Keratinocyte (primary cell): ENCODE data around the gene OR4K2. TPM values are rescaled to one million over a fixed set of nuclear protein-coding genes. Genes with fewer than 3 reads are reported as not detected.
"Not testable (repeated sequence)": the region's sequence is repeated elsewhere in the genome, so short reads cannot be mapped to it uniquely, and the experiment has no call there.

ENCODE experiments used
- DNase-seq: peaks from one replicate; pipeline ENCODE4 v3.0.0-alpha.2; 2011; ENCODE audit warnings: low read depth, missing footprints, low spot score
- FAIRE-seq: peaks from 2 replicates; lab custom pipeline; 2011; peaks lifted over from hg19 to GRCh38; lab: Jason Lieb, UNC
- H2AFZ ChIP-seq: 2 replicates; pipeline ENCODE4 v1.6.0; 2012; ENCODE audit warnings: low read length, control low read depth, inconsistent platforms; ENCODE audit not compliant: control insufficient read depth
- H3K27ac ChIP-seq: 2 replicates; pipeline ENCODE4 v1.5.1; 2011; ENCODE audit warnings: low read length; ENCODE audit not compliant: control insufficient read depth, insufficient read depth
- H3K27me3 ChIP-seq: 3 replicates; pipeline ENCODE4 v1.6.0; 2011; ENCODE audit warnings: low read length; ENCODE audit not compliant: control insufficient read depth, insufficient read depth; ENCODE audit errors: extremely low read depth
- H3K36me3 ChIP-seq, 2 experiments: 2 replicates in 1 of 2; 3 replicates in 1 of 2; pipeline ENCODE4 v1.5.1; 2011; ENCODE audit warnings: low read length in 2 of 2, mild to moderate bottlenecking in 1 of 2; ENCODE audit not compliant: control insufficient read depth in 2 of 2, insufficient read depth in 2 of 2; ENCODE audit errors: extremely low read depth in 1 of 2
- H3K4me1 ChIP-seq: 3 replicates; pipeline ENCODE4 v1.5.1; 2011; ENCODE audit warnings: low read length; ENCODE audit not compliant: control insufficient read depth, insufficient read depth; ENCODE audit errors: extremely low read depth
- H3K4me2 ChIP-seq: 3 replicates; pipeline ENCODE4 v1.6.0; 2011; ENCODE audit warnings: low read depth, low read length; ENCODE audit not compliant: control insufficient read depth, insufficient read depth; ENCODE audit errors: extremely low read depth
- H3K4me3 ChIP-seq, 3 experiments: fragments of 200-600 bp in 1 of 3; sonication (generic) in 1 of 3; 2 replicates in 2 of 3; 3 replicates in 1 of 3; pipeline ENCODE4 v1.5.1; 2011 to 2016; ENCODE audit warnings: low read length in 3 of 3, mild to moderate bottlenecking in 3 of 3, control low read depth in 2 of 3, inconsistent platforms in 1 of 3, low read depth in 1 of 3, mixed read lengths in 1 of 3, mixed run types in 1 of 3, moderate library complexity in 1 of 3; ENCODE audit not compliant: control insufficient read depth in 2 of 3, insufficient read depth in 2 of 3; ENCODE audit errors: extremely low read depth in 1 of 3
- H3K79me2 ChIP-seq: 2 replicates; pipeline ENCODE4 v1.6.0; 2012; ENCODE audit warnings: low read length; ENCODE audit not compliant: control insufficient read depth, insufficient read depth
- H3K9ac ChIP-seq: 3 replicates; pipeline ENCODE4 v1.6.0; 2011; ENCODE audit warnings: low read length; ENCODE audit not compliant: control insufficient read depth, insufficient read depth; ENCODE audit errors: extremely low read depth
- H3K9me1 ChIP-seq: 3 replicates; pipeline ENCODE4 v1.6.0; 2011; ENCODE audit warnings: low read length; ENCODE audit not compliant: control insufficient read depth, insufficient read depth; ENCODE audit errors: extremely low read depth
- H3K9me3 ChIP-seq: 2 replicates; pipeline ENCODE4 v1.5.1; 2012; ENCODE audit warnings: low read depth, low read length; ENCODE audit not compliant: control insufficient read depth
- H4K20me1 ChIP-seq: 3 replicates; pipeline ENCODE4 v1.6.0; 2011; ENCODE audit warnings: low read length; ENCODE audit not compliant: control insufficient read depth, insufficient read depth; ENCODE audit errors: extremely low read depth
- EZH2 ChIP-seq: IDR thresholded peaks from one replicate; pipeline ENCODE4 v1.6.1; 2012; ENCODE audit warnings: inconsistent platforms, mild to moderate bottlenecking, low read length, moderate library complexity
- dilution Hi-C: fragments of 300-500 bp; cut with MboI; formaldehyde crosslinking; loops from one replicate; pipeline ENCODE4 v1.7.0; 2020; ENCODE audit warnings: low sequenced_read_pairs; ENCODE audit not compliant: extremely low pct_ligation_motif_present
- polyA plus RNA-seq, 5 experiments: library from polyadenylated mRNA; depleted of rRNA in 3 of 5; stranded (reverse) in 3 of 5; stranded (forward) in 1 of 5; unstranded in 1 of 5; fragments of >200 nt; gene quantifications; 1 replicate in 1 of 5; 2 replicates in 3 of 5; 3 replicates in 1 of 5; pipeline versions ENCODE4 v1.2.1 to v1.2.3, GENCODE V29; 2011 to 2012; ENCODE audit warnings: missing spikeins in 2 of 5, low read depth in 1 of 5, low replicate concordance in 1 of 5
- TF ChIP-seq, protein P1 (sequence below), 3 experiments: IDR thresholded peaks in 1 of 3; conservative IDR thresholded peaks in 1 of 3; optimal IDR thresholded peaks in 1 of 3; 2 replicates in 2 of 3; 3 replicates in 1 of 3; pipeline versions ENCODE3 to v1.5.1; 2011; ENCODE audit warnings: low read length in 3 of 3, mild to moderate bottlenecking in 3 of 3, moderate library complexity in 2 of 3, control low read depth in 1 of 3, inconsistent platforms in 1 of 3; ENCODE audit not compliant: insufficient read depth in 2 of 3; ENCODE audit errors: extremely low read depth in 1 of 3

OR4K2 gene
- polyA plus RNA-seq, 1 donor (not counting 4 experiments of a cell fraction or from before 2014, with no cell fraction given) = not detected

DNA sequence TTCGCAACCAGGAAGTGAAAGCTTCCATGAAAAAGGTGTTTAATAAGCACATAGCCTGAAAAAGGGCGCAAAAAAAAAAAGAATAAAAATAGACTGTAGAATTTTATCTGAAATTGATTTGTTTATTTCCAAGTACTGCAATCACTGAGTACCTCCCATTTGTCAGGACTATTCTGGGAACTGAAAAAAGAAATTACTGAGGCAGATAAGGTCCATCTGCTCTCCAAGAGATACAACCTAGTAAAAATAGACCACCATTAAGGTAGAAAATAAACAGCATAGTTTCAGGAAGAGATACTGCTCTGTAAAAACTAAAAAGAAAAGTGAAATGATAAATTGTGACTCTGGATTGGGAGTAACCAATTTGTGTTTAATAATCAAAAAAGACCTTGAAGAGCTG lies 46.6 kb upstream of the OR4K2 start:
- H3K79me2 ChIP-seq = no peaks in the 10 kb centered on the region
- H4K20me1 ChIP-seq = no peaks in the 10 kb centered on the region
- no peaks in the 10 kb centered on the region for H3K9me3 ChIP-seq
- DNase-seq = no peak
- H3K27me3 ChIP-seq = no peaks in the 10 kb centered on the region
- no peaks in the 10 kb centered on the region for H3K9me1 ChIP-seq
- no peaks in the 10 kb centered on the region for H3K4me1 ChIP-seq
- no peak overlapping the region for H3K9ac ChIP-seq
- no peak overlapping the region for H3K27ac ChIP-seq
- no peak for FAIRE-seq
- H2AFZ ChIP-seq = no peak overlapping the region
- H3K4me3 ChIP-seq = no peak overlapping the region
- no peak overlapping the region for H3K4me2 ChIP-seq
- H3K36me3 ChIP-seq = no peaks in the 10 kb centered on the region
- TF ChIP-seq, protein P1, sequence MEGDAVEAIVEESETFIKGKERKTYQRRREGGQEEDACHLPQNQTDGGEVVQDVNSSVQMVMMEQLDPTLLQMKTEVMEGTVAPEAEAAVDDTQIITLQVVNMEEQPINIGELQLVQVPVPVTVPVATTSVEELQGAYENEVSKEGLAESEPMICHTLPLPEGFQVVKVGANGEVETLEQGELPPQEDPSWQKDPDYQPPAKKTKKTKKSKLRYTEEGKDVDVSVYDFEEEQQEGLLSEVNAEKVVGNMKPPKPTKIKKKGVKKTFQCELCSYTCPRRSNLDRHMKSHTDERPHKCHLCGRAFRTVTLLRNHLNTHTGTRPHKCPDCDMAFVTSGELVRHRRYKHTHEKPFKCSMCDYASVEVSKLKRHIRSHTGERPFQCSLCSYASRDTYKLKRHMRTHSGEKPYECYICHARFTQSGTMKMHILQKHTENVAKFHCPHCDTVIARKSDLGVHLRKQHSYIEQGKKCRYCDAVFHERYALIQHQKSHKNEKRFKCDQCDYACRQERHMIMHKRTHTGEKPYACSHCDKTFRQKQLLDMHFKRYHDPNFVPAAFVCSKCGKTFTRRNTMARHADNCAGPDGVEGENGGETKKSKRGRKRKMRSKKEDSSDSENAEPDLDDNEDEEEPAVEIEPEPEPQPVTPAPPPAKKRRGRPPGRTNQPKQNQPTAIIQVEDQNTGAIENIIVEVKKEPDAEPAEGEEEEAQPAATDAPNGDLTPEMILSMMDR (optimal IDR thresholded peaks at IDR 0.05 in 1 of 3, IDR thresholded peaks at IDR 0.05 in 1 of 3, conservative IDR thresholded peaks at IDR 0.05 in 1 of 3; ENCODE audit: extremely low read depth in 1 of 3, insufficient read depth in 2 of 3, low read length in 3 of 3) = no peak
- TF ChIP-seq EZH2 = no peak
- dilution Hi-C loops = no loop called here

DNA sequence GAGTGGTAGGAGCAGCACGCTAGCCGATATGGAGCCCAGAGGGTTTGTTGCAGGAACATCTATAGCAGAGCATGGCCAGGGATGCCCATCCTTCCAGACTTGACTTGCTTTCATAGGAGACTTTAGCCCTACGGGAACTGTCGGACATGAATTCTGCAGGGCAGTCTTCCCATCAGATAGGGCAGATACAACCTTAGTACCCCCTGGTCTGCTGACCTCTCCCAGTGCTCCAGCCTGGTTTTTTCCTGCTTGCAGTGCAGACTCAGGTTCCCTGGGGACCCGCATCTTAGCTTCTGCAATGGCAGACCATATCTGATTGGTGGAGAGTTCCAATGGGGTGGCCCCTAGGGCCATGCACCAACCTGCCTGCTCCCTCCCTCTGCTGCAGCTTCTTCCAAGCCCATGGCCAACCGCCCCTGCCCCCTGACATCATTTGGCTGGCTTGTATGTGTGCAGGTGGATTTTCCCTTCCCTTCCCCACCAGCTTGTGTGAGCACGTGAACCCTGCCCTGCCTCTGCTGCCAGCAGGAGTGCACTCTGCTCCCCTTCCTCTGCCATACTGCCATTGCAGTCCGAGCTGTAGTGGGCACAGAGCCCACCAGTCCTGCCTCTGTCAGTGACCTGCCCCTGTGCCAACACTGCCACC lies 40.6 kb upstream of the OR4K2 start:
- H3K4me3 ChIP-seq, DNase-seq, H3K79me2 ChIP-seq, dilution Hi-C loops, H4K20me1 ChIP-seq, H3K27ac ChIP-seq, H3K9me3 ChIP-seq, H3K9ac ChIP-seq, H3K27me3 ChIP-seq, H3K4me2 ChIP-seq, H3K4me1 ChIP-seq, FAIRE-seq, H3K36me3 ChIP-seq, H2AFZ ChIP-seq, H3K9me1 ChIP-seq: not testable (repeated sequence)

DNA sequence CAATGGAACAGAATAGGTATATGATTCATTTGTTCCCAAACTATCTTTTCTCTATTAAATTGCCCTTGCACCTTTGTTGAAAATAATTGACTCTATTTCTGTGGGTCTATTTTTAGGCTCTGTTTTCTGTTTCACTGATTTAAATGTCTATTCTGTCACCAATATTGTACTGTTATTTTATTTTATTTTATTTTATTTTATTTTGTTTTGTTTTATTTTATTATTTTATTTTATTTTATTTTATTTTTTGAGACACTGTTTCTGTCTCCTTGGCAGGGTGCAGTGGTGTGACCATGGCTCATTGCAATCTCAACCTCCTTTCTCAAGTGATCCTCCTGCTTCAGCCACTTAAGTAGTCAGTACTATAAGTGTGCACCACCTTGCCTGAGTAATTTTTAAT lies 36.5 kb upstream of the OR4K2 start:
- Histone ChIP-seq H3K4me1 (no peaks in the 10 kb centered on the region), H3K9me3 (peaks cover 9% of the 10 kb centered on the region)
- TF ChIP-seq, protein P1 (optimal IDR thresholded peaks at IDR 0.05 in 1 of 3, IDR thresholded peaks at IDR 0.05 in 1 of 3, conservative IDR thresholded peaks at IDR 0.05 in 1 of 3; ENCODE audit: extremely low read depth in 1 of 3, insufficient read depth in 2 of 3, low read length in 3 of 3) = no peak
- TF ChIP-seq EZH2 = no peak

More for the DNA sequence above, 36.5 kb upstream of the OR4K2 start:
- Histone ChIP-seq H3K79me2 (no peaks in the 10 kb centered on the region), H3K9ac (no peak overlapping the region), H3K4me3 (no peak overlapping the region), H3K36me3 (no peaks in the 10 kb centered on the region), H3K4me2 (no peak overlapping the region), H4K20me1 (no peaks in the 10 kb centered on the region), H3K27me3 (no peaks in the 10 kb centered on the region), H3K9me1 (no peaks in the 10 kb centered on the region), H2AFZ (no peak overlapping the region), H3K27ac (no peak overlapping the region)
- dilution Hi-C loops = no loop called here
- DNase-seq (no peak), FAIRE-seq (no peak)
